Neural cell (in vitro differentiated cells): ENCODE results near the gene YWHAQ.

Experiments used
- EP300 ChIP-seq: fragments of 450-650 bp; conservative IDR thresholded peaks from 2 replicates; pipeline ENCODE4 v1.6.1; 2014; ENCODE audit warnings: antibody characterized with exemption, mild to moderate bottlenecking, moderate library complexity; ENCODE audit not compliant: poor library complexity, severe bottlenecking
- EZH2 ChIP-seq: fragments of 200-600, 300-800 bp; shearing (Covaris generic), sonication (generic); IDR thresholded peaks from 2 replicates; pipeline ENCODE4 v1.6.1; 2014; ENCODE audit warnings: antibody characterized with exemption, low read length, borderline replicate concordance, mild to moderate bottlenecking; ENCODE audit not compliant: insufficient read depth, poor library complexity, severe bottlenecking
- MXI1 ChIP-seq: fragments of 450-650 bp; conservative IDR thresholded peaks from 2 replicates; pipeline ENCODE4 v1.6.1; 2014; ENCODE audit warnings: antibody characterized with exemption, mild to moderate bottlenecking; ENCODE audit not compliant: poor library complexity, severe bottlenecking
- POLR2AphosphoS5 ChIP-seq: IDR thresholded peaks from 2 replicates; pipeline ENCODE4 v1.6.1; 2012
- RAD21 ChIP-seq: fragments of 450-650 bp; conservative IDR thresholded peaks from 2 replicates; pipeline ENCODE4 v1.6.1; 2014; ENCODE audit warnings: antibody characterized with exemption, mild to moderate bottlenecking, moderate library complexity
- TAF1 ChIP-seq: IDR thresholded peaks from 2 replicates; pipeline ENCODE4 v1.6.1; 2012; ENCODE audit warnings: low read depth
- TF ChIP-seq, protein P1 (sequence below): IDR thresholded peaks from 2 replicates; pipeline ENCODE4 v1.6.1; 2012; ENCODE audit warnings: borderline replicate concordance
- TF ChIP-seq, protein P2 (sequence below): fragments of 450-650 bp; IDR thresholded peaks from 2 replicates; pipeline ENCODE4 v1.5.1; 2014; ENCODE audit warnings: antibody characterized with exemption, mild to moderate bottlenecking, moderate library complexity; ENCODE audit not compliant: poor library complexity, severe bottlenecking

DNA sequence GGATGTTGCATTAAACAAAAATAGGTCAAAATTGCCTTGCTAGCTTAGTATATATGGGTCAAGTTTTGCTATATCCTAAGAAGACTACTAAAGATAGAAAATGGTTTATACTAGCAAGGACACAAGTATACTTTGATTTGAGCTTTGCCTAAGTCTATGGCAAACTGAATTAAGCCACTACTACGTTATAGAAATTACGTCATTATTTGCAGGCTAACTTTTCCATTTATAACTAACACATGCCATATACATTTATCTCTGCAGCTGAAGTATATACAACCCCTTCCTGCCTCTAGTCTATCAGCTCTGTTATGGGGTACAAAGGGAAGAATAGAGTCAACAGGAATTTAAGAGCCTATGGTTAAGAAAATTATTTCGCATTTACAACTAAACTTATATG, 16.2 kb downstream of the YWHAQ start:
- no peak for TF ChIP-seq TAF1
- no peak for TF ChIP-seq RAD21
- TF ChIP-seq, protein P1, sequence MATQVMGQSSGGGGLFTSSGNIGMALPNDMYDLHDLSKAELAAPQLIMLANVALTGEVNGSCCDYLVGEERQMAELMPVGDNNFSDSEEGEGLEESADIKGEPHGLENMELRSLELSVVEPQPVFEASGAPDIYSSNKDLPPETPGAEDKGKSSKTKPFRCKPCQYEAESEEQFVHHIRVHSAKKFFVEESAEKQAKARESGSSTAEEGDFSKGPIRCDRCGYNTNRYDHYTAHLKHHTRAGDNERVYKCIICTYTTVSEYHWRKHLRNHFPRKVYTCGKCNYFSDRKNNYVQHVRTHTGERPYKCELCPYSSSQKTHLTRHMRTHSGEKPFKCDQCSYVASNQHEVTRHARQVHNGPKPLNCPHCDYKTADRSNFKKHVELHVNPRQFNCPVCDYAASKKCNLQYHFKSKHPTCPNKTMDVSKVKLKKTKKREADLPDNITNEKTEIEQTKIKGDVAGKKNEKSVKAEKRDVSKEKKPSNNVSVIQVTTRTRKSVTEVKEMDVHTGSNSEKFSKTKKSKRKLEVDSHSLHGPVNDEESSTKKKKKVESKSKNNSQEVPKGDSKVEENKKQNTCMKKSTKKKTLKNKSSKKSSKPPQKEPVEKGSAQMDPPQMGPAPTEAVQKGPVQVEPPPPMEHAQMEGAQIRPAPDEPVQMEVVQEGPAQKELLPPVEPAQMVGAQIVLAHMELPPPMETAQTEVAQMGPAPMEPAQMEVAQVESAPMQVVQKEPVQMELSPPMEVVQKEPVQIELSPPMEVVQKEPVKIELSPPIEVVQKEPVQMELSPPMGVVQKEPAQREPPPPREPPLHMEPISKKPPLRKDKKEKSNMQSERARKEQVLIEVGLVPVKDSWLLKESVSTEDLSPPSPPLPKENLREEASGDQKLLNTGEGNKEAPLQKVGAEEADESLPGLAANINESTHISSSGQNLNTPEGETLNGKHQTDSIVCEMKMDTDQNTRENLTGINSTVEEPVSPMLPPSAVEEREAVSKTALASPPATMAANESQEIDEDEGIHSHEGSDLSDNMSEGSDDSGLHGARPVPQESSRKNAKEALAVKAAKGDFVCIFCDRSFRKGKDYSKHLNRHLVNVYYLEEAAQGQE = no peak
- TF ChIP-seq, protein P2, sequence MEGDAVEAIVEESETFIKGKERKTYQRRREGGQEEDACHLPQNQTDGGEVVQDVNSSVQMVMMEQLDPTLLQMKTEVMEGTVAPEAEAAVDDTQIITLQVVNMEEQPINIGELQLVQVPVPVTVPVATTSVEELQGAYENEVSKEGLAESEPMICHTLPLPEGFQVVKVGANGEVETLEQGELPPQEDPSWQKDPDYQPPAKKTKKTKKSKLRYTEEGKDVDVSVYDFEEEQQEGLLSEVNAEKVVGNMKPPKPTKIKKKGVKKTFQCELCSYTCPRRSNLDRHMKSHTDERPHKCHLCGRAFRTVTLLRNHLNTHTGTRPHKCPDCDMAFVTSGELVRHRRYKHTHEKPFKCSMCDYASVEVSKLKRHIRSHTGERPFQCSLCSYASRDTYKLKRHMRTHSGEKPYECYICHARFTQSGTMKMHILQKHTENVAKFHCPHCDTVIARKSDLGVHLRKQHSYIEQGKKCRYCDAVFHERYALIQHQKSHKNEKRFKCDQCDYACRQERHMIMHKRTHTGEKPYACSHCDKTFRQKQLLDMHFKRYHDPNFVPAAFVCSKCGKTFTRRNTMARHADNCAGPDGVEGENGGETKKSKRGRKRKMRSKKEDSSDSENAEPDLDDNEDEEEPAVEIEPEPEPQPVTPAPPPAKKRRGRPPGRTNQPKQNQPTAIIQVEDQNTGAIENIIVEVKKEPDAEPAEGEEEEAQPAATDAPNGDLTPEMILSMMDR = no peak
- no peak for TF ChIP-seq POLR2AphosphoS5
- TF ChIP-seq MXI1 = no peak
- no peak for TF ChIP-seq EZH2
- TF ChIP-seq EP300 = no peak
